ENCODE results near the gene USE1. TPM values are rescaled to one million over a fixed set of nuclear protein-coding genes. Genes with fewer than 3 reads are reported as not detected.
A peak's percentile ranks its signal among the peaks of the same experiment; 100 is the strongest.

Gene USE1
- total and polyA plus RNA-seq, 2 of the 4 experiments (the other 2 are of a cell fraction): 17.2 to 24.2 TPM

DNA sequence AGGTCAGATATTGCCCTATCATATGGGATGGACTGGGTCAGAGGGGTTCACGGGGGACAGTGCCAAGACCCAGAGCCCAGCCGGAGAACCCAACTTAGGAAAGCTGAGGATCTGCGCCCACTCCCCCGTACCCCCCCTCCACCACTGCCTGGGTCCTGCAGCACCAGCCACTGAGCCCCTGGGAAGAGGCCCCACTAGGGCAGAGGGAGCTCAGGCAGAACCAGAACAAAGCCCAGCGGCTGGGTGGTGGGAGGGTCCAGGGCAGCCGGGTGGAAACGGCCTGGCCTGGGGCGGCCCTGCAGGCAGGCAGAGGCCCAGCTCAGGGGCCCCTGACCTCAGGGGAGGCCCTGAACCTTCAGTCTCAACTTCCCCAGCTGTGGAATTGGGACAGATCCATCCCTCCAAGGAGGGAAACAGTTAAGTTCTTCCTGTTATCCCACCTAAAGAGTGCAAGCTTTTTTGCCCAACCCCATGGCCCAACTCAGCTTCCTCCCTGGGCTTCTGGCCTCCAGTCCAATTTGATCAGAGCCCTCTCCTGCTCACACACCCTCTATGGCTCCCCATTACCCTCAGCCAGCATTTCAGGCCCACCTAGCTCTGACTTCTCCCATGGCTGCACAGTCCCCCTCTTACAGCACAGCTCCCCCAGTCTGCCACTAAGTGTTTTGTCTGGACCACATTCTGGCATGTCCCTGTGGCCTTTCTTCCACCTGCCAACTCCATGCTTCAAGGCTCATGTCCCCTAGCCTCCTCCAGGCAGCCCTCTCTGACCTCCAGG, 27.5 kb downstream of the USE1 start:
- dilution Hi-C loops (cut with HindIII; ENCODE audit: low sequenced_read_pairs, unreplicated experiment) (no loop called here), in situ Hi-C loops (cut with MboI; ENCODE audit: low sequenced_read_pairs) (no loop called here), intact Hi-C loops (cut with micrococcal nuclease) (no loop called here)
- Histone ChIP-seq H2BK15ac (ENCODE audit: low read depth, low read length) (no peak overlapping the region), H2BK5ac (ENCODE audit: low read depth, low read length, poor library complexity, severe bottlenecking) (no peak overlapping the region), H3K14ac (replicated peaks; ENCODE audit: low read depth, low read length) (no peak overlapping the region), H3K36me3 (ENCODE audit: control insufficient read depth, insufficient read depth, low read length) (peaks cover 15% of the 10 kb centered on the region; the same call in 1 of the 2 replicates), H3K4me1 (ENCODE audit: control insufficient read depth, insufficient read depth, low read length) (peaks cover 10% of the 10 kb centered on the region), H3K4me2 (ENCODE audit: low read depth, low read length) (peak overlapping the region; percentile 17; the same call in 1 of the 2 replicates), H2AK5ac (ENCODE audit: low read depth, low read length) (peak overlapping the region; percentile 80; the same call in 1 of the 2 replicates), H3K23ac (ENCODE audit: low read depth, low read length) (peak overlapping the region; percentile 91; the same call in 1 of the 2 replicates), H2AFZ (replicated peaks; ENCODE audit: low read length, poor library complexity) (no peak overlapping the region), H3K56ac (ENCODE audit: extremely low read depth, insufficient read depth, low read length) (no peak overlapping the region), H4K5ac (ENCODE audit: low read depth, low read length) (no peak overlapping the region), H4K20me1 (ENCODE audit: insufficient read depth, low read length) (peaks cover 28% of the 10 kb centered on the region), H2BK20ac (ENCODE audit: low read depth, low read length) (no peak overlapping the region), H4K91ac (ENCODE audit: insufficient read depth, low read depth, low read length) (no peak overlapping the region), H3K79me1 (ENCODE audit: low read depth in 1 of 2, low read length in 2 of 2) (peaks cover 29 to 55% of the 10 kb centered on the region in 2 experiments), H3K4ac (ENCODE audit: low read depth, low read length) (peak overlapping the region; percentile 60), H4K8ac (ENCODE audit: low read depth in 2 of 2, low read length in 2 of 2) (peak overlapping the region in 1 of 2 experiments; percentile 48; a peak in 1 of 4 replicates), H3K18ac (ENCODE audit: low read depth, low read length) (no peak overlapping the region), H2AK9ac (replicated peaks; ENCODE audit: low read depth, low read length, poor library complexity) (peak overlapping the region; percentile 42), H3K9ac (ENCODE audit: low read depth, low read length) (no peak overlapping the region), H3K9me3 (ENCODE audit: control insufficient read depth, insufficient read depth, low read length) (no peaks in the 10 kb centered on the region), H3K27me3 (ENCODE audit: control insufficient read depth, insufficient read depth, low read length) (no peaks in the 10 kb centered on the region), H2BK120ac (ENCODE audit: low read depth, low read length) (no peak overlapping the region), H3K4me3 (ENCODE audit: insufficient read depth, low read depth, low read length) (no peak overlapping the region), H3K9me1 (ENCODE audit: insufficient read depth, low read length) (0 out of 2 replicates have a peak, but pooled peaks cover 3% of the 10 kb centered on the region), H3K27ac (ENCODE audit: insufficient read depth, low read length) (no peak overlapping the region)
- ChIA-PET POLR2A (ENCODE audit: unreplicated experiment) (no interaction called here), CTCF (no interaction called here)
- ATAC-seq (ENCODE audit: low read depth) (no peak), DNase-seq (no peak)
- WGBS, 2 experiments (ENCODE audit: extremely low coverage in 2 of 2, insufficient read length in 1 of 2): no CpG with 5 or more reads among the region's 8 CpGs
- BruUV-seq (replicated peaks): no TSS peak
- TF ChIP-seq SMC3 (IDR thresholded peaks at IDR 0.05; ENCODE audit: low read depth, low read length) (no peak), CEBPB (IDR thresholded peaks at IDR 0.05; ENCODE audit: low read depth, low read length) (no peak), FOS (IDR thresholded peaks at IDR 0.05; ENCODE audit: low read depth, low read length) (no peak), POLR2A (IDR thresholded peaks at IDR 0.05; ENCODE audit: low read depth, low read length) (no peak), BHLHE40 (IDR thresholded peaks at IDR 0.05; ENCODE audit: low read depth, low read length) (no peak), MAFK (IDR thresholded peaks at IDR 0.05; ENCODE audit: low read depth, low read length) (no peak), NFE2L2 (IDR thresholded peaks at IDR 0.05; ENCODE audit: low read depth, low read length) (no peak), MAZ (IDR thresholded peaks at IDR 0.05; ENCODE audit: borderline replicate concordance, low read depth, low read length) (no peak), MXI1 (IDR thresholded peaks at IDR 0.05; ENCODE audit: borderline replicate concordance, low read depth, low read length) (no peak), RFX5 (IDR thresholded peaks at IDR 0.05; ENCODE audit: low read depth, low read length) (no peak), USF2 (IDR thresholded peaks at IDR 0.05; ENCODE audit: low read depth, low read length) (no peak), CHD1 (IDR thresholded peaks at IDR 0.05; ENCODE audit: low read depth, low read length) (no peak), RCOR1 (IDR thresholded peaks at IDR 0.05; ENCODE audit: insufficient replicate concordance, low read length) (no peak)
- TF ChIP-seq, protein P1, sequence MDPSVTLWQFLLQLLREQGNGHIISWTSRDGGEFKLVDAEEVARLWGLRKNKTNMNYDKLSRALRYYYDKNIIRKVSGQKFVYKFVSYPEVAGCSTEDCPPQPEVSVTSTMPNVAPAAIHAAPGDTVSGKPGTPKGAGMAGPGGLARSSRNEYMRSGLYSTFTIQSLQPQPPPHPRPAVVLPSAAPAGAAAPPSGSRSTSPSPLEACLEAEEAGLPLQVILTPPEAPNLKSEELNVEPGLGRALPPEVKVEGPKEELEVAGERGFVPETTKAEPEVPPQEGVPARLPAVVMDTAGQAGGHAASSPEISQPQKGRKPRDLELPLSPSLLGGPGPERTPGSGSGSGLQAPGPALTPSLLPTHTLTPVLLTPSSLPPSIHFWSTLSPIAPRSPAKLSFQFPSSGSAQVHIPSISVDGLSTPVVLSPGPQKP (IDR thresholded peaks at IDR 0.05; ENCODE audit: borderline replicate concordance, low read depth, low read length): no peak
- TF ChIP-seq, protein P2, sequence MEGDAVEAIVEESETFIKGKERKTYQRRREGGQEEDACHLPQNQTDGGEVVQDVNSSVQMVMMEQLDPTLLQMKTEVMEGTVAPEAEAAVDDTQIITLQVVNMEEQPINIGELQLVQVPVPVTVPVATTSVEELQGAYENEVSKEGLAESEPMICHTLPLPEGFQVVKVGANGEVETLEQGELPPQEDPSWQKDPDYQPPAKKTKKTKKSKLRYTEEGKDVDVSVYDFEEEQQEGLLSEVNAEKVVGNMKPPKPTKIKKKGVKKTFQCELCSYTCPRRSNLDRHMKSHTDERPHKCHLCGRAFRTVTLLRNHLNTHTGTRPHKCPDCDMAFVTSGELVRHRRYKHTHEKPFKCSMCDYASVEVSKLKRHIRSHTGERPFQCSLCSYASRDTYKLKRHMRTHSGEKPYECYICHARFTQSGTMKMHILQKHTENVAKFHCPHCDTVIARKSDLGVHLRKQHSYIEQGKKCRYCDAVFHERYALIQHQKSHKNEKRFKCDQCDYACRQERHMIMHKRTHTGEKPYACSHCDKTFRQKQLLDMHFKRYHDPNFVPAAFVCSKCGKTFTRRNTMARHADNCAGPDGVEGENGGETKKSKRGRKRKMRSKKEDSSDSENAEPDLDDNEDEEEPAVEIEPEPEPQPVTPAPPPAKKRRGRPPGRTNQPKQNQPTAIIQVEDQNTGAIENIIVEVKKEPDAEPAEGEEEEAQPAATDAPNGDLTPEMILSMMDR (conservative IDR thresholded peaks at IDR 0.05; ENCODE audit: low read depth, low read length): no peak

Data from IMR-90 (cell line).